GM18867 (cell line): ENCODE results near the gene RNF144B.
"Not testable (repeated sequence)": the region's sequence is repeated elsewhere in the genome, so short reads cannot be mapped to it uniquely, and the experiment has no call there.

ENCODE experiments used
- ATAC-seq: cut with Tn5 transposase; IDR thresholded peaks from one replicate; pipeline ENCODE4 v1.9.1; 2021; ENCODE audit warnings: mild to moderate bottlenecking, moderate library complexity; ENCODE audit not compliant: unreplicated experiment

Gene RNF144B

DNA sequence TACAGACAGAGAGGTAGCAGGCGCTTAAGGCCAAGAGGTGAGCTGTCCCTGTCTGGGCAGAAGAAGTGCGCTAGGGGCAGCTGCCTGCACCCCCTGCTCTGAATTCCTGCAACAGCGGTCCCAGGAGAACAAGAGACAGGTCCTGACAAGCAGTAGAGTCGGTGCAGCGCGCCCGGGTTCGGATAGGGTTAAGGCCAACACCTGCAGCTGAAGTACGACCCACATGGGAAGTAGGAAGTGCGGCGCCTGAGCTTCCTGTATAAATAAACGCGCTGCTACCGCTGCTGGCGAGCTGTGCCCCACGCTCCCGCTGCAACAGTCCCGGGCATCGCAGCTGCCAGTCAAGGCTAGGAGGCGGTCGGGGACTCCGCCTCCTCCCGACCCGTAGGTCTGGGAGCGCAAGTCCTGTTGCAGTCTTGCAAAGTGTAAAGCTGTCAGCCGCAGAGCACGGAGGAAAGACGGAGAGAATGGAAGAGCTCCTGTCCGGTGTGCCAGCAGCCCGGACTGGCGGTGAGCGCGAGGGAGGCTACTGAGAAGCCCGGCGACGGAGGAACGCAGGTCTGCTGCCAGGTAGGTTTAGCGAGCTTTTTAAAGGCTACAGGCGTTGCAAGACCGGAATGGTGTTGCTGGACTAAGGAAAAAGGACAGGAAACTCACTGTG is at the start of gene RNF144B:
Gene RNF144B, plus strand, starts transcription at position 290 of the 661 bp plus-strand sequence. CDS start 12,185 bp downstream, outside the sequence.
- ATAC-seq: peak; percentile 91

DNA sequence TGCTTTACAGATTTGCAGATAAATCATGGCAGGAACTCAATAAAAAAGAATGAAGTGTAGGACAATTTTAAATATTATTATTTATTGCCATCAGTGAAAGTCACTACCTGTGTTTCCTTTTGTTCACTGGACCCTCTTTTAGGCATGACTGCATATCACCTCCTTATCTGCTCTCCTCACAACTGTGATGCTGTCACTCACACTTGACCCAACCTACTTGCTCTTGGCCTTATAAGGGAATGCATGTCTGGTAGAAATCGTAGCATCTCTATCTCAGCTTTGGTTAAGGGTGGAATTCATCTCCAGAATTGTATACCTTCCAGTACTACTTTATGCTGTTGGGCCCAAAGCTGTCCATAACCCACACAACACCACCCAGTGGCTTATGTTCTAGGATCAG is 47.6 kb upstream of the RNF144B start:
- no peak for ATAC-seq

DNA sequence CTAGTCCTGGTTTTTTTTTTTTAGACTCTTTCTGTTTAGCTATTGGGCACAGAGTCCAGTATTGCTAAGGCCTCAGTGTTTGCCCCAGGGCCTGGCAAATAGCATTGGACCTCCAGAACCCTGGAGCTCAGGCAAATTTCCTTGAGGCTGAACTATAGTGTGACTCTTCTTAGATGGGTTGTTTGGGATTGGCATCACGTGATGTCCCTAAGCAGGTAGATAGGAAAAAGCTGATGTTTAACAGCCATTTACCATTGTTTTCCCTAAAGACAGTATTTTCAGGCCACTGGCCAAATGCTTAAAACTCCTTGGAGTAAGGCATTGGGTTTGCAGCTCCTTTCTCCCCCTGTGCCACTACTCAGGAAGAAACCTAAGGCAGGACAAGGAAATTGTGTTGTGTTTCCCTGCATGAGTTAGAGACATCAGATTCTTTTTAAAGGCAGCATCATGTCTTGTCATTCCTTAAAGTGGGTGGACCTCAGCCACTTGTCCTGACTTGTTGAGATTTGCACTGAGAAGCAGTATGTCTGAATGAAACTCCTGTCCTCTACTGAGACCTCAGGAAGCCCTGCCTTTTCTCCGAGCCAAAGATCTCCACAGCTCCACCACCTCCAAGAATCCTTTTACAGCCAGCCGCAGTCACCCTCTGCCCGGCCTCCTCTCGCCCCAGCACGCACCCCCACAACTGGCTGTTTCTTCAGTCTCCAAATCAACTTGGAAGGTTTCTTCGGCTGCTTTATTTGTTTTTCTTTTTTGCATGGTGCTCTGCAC is 46.2 kb upstream of the RNF144B start:
- no peak for ATAC-seq

DNA sequence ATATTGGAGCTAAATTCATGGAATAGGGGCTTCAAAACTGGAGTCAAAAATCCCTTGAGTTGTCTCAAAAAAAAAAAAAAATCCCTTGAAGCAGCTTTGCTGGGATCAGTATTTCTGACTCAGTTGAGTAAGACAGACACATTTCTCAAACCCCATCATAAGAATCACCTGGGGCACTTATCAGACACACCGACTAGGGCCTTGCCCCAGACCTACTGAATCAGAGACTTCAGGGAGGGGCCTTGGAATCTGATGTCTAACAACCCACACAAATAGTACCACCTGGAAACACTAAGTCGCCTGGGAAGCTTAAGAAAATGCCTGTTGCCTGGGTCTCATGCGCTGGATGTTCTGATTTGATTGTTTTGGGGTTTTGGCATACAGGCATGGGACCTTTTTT is 44.9 kb upstream of the RNF144B start:
- ATAC-seq: no peak

DNA sequence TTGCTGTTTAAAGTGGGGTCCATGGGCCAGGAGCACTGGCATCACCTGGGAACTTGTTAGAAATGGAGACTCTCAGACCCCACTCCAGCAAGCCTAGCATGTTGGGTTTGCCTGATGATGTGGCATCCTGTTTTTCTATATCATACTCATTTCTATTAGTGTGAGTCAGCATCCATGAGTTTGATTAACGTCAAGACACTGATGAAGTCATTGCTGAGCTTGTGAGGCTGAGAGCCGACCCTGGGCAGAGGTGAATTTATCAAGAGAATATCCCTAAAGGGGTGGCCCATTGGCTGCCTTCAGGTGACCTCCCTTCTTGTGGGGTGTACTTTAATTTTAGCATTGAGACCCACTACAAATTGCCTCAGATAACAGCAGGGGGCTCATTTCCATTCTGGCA is 43.4 kb upstream of the RNF144B start:
- no peak for ATAC-seq

DNA sequence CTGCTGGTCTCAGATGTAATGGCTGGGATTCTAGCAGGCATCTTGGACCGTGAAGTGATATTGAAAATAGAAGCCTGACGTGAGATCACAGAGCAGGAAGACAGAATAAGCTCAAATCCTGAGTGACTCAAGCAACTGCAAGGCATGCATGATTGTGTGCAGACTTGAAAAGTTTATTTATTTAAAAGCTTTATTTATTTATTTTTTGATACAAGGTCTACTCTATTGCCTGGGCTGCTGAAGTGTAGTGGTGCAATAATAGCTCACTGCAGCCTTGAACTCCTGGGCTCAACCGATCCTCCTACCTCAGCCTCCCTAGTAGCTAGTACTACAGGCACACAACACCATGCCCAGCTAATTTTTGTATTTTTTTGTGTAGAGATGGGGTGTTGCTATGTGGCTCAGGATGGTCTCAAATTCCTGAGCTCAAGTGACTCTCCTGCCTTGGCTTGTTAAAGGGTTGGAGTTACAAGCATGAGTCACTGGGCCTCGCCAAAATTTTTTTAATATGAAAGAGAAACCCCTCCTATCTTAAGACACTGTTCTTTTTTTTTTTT is 40.1 kb upstream of the RNF144B start:
- ATAC-seq: no peak

DNA sequence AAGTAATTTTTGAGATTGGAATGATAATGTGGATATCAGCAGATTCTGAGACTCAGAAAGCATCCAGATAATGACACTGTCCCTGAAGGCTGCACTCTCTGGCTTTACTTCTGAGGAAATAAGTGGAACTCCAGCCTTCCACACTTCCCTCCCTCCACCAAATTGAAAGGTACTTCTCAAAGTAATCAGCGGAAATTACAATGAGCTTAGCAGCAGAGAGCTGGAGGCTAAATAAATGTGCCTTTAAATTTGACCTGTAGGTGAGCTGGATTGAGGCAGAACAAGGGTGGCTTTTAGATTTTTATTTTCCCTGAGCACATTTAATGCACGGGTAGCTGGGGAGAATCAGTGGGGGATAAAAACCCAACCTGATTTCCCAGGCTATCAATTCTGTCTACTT is 39.3 kb upstream of the RNF144B start:
- no peak for ATAC-seq

DNA sequence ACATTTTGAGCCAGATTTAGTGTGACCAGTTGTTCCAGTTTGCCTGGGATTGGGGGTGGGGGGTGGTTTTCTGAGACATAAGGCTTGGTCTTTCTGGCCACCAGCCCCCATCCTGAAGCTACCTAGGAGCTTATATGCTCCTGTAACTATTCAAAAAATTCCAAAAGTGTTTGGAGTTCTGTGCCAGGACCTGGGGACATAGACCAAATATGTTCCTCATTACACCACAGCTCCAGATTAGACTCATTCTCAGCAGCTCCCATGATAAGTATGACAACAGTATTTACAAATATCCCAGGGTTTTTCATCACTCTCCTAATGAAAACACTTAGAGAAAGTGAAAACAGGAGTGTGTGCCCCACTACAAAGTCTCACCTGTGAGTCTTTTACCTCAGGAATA is 37.8 kb upstream of the RNF144B start:
- no peak for ATAC-seq

DNA sequence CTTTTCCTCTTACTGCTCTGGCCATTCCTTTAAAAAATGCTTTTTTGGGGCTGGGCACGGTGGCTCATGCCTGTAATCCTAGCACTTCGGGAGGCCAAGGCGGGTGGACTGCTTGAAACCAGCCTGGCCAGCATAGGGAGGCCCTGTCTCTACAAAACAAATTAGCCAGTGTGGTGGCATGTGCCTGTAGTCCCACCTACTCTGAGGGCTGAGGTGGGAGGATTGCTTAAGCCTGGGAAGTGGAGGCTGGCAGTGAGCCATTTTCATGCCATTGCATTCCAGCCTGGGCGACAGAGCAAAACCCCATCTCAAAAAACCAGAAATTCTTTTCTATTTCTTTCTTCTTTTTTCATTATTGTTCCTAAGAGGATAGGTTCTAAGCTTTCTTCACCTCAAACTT is 36.9 kb upstream of the RNF144B start:
- ATAC-seq: no peak

DNA sequence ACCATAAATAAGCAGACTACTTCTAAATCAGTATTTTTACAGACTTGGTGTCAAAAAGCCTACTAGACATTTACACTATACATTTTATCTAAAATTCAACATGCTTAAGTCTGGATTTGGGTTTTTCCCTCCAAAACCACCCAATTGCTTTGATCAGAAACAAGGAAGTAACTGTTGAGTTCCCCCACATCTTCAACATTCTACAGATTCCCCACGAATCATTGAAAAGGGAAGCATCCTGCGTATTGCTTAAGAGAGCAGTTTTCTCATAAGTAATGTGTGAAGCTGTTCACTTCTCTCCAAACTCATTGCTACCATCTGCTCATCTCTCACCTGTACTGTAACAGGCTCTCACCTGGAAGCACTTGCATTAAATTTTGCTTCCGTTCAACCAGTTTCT is 36.4 kb upstream of the RNF144B start:
- ATAC-seq: no peak

DNA sequence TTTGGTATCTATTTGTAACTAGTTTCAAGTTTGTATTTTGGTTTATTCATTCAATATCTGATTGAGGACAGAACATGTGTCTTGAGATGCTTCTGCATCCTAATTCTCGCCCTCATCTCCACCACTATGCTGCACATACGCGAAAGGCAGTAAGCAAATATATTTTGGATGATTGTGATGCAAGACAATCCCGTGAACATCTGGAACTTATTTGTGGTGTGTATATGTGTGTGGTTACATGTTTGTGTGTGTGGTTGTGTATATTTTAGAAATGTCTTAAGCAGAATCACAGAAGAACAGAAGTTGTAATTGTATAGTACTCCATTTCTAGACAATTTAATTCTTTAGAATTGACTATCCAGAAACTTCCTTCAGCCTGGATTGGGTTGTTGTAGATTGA is 35.1 kb upstream of the RNF144B start:
- no peak for ATAC-seq

DNA sequence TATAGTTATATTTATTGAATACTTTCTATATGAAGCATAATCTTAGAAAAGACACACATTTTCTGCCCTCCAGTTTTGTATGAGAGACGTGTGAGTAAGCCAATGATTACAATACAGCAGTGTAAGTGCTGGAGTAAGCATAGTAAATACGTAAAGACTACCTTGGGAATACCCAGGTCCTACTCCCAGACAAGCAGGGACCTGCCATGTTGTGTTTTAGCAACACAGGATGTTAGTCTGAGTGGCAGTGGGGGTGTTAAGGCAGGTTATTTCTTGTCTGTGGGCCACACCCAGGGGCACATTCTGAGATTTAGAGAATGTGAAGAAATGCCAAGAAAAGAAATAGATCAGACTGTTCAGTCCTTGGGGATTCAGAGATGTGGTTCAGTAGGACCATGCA is 34.3 kb upstream of the RNF144B start:
- no peak for ATAC-seq

DNA sequence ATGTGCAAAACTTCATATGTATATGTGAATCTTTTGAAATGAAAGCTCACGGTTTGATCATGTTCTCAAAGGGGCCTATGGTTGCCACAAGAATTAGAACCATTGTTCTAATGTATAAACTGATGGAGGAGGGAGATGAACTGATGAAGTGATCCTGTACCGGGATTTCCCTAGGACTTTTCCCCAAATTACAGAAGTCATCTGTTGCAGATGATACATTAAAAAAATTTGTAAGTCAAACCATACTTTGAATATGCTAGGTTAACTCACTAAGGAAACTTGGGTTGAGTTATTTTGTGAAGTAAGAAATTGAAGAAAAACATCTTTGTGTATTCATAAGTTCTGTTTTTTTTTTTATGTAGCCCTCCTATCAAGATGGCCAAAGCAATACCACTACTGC is 33.9 kb upstream of the RNF144B start:
- ATAC-seq: no peak

DNA sequence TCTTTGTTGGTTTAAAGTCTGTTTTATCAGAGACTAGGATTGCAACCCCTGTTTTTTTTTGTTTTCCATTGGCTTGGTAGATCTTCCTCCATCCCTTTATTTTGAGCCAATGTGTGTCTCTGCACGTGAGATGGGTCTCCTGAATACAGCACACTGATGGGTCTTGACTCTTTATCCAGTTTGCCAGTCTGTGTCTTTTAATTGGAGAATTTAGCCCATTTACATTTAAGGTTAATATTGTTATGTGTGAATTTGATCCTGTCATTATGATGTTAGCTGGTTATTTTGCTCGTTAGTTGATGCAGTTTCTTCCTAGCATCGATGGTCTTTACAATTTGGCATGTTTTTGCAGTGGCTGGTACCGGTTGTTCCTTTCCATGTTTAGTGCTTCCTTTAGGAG is 29.6 kb upstream of the RNF144B start:
- not testable (repeated sequence) for ATAC-seq

DNA sequence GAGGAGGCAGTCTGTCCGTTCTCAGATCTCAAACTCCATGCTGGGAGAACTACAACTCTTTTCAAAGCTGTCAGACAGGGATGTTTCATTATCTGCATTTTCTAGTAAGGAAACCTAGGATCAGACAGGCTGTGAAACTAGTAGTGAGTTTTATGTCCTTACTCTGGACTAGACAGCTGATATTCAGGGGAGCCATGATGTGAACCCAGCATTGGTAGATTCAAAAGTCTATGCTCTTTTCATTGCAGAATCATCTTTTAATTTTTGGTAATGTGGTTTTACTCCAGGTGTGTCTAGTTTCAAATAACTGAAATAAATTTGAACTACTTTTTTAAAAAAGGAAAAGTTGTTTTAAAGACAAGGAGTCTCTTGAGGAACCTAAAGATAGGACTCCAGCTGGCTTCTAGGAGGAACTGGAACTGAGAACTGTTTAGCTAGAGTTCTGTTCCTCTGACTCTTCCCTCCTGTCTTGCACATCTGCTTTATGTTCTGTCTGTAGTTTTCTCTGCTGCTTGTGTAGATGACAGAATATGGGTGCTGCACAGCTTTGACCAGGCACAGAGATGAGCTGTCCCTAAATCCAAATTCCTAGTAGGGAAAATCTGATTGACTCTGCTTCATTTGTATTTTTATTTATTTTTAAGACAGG is 27.8 kb upstream of the RNF144B start:
- peak; percentile 83 for ATAC-seq

DNA sequence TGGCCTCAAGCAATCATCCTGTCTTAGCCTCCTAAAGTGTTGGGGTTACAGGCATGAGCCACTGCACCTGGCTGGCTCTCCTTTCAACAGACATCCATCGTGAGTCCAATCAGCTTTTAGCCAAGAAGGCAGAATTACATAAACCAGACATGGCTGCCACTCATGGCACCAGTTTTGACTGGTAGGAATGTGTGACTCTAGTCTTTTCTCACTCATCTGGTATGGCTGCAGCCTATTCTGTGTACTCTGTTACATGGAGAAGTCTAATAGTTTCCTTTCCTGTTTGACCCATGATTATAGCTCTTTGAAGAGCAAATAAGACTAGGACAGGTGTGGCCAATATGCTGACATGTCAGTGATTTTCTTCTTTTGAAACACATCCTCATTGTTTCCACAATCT is 27.0 kb upstream of the RNF144B start:
- ATAC-seq: no peak

DNA sequence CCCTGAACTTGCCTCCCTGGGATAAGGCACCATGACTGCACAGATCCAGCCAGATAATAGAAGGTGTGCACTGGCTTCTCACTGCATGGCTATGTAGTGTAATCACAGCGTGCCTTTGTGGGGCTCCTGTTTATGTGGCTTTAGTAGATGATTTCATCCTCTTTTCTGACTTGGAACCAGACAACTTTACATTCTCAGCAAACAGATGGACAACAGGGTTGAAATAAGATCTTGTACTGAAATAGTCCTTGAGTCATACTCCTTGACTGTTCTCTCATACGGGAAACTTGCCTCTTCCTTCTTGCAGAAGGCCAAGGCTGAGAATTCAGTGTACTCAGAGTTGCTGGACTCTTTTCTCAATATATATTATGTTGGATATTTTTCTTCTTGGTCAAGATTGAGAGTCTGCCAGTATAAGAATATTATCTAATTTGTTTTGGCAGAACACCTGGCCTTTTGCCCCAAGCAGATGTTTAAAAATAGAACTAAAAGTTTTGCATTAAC is 25.0 kb upstream of the RNF144B start:
- ATAC-seq: no peak

DNA sequence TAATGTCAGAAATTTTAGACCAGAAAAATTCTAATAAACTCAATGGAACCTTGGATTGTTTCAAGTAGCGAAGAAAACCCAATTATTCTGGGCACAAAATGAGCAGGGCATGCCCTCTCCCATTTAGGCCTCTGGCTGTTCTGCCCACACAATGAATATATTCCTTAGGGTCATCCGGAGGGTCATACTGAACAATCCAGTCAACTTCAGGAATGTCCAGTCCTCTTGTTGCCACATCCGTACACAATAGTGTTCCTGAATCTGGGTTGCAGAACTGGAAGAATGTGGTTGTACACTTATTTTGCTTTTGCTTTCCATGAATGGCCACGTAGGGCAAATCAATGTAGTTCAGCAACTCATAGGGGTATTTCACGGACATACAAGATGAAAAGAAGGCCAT is 23.4 kb upstream of the RNF144B start:
- ATAC-seq: no peak

DNA sequence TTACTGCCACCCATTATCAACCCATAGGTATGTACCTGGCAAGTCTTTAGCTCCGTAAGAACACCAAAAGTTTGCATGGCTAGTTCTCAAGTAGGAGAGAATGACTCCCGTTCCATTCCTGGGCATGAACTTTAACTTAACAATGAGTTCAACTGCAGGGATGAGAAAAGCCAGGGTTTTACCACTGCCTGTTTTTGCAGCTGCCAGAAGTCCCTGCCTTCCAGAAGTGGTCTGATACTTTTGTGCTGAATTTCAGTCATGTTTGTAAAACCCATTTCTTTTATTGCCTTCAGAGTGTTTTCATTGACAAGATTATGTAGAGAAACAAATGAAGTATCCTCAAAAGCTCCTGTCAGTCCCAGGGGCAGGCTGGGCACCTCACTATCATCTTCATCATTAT is 22.6 kb upstream of the RNF144B start:
- ATAC-seq: not testable (repeated sequence)

DNA sequence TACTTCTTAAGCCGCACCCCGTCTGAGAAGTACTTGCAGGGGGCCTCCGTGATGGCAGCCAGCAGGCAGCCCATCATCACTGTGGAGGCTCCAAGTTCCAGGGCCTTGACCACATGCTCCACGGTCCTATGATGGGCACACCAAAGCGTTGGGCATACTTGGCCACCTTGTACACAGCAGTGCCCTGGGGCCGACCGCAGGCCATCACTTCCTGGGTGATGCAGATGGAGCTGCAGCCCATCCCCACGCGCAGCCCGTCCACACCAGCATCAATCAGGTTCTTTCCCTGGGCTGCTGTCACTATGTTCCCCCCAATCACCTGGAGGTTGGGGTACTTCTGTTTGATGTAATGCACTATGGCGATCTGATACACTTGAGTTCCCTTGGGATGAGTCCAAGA is 19.8 kb upstream of the RNF144B start:
- ATAC-seq: no peak

DNA sequence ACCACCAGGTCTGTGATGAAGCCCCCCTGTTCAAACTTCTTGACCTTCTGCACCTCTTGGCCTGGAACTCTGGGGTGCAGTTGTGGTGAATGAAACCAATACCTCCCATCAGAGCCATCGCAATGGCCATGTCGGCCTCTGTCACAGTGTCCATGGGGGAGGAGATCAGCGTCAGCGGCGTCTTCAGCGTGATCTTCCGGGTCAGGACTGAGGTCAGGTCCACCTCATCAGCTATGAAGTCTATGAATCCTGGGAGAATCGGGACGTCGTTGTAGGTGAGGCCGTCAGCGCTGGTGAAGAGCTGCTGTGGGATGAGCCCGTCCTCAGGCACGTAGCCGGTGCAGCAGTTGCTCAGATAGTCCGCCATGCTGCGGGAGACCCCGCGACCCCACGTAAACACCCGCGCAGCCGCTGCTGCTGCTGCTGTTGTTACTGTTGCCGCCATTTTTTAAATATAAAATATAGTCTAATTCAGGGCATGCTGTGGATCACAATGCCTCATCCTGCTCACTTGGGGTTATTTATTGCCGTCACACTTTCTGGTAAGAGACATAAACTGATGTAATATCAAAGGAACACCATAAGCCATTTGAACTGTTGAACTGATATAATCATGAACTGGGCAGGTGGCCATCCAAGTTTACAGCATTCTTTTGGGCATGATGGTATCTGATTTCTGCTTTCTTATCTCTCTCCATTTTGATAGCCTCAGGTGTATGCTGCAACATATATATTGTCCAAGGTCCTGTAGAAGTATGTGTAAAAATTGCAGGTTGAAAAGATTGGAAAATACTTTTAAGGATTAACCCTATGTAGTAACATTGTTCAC is 18.7 kb upstream of the RNF144B start:
- no peak for ATAC-seq
